Measurements from ENCODE around the gene USP17L12.
"Not testable (repeated sequence)": the region's sequence is repeated elsewhere in the genome, so short reads cannot be mapped to it uniquely, and the experiment has no call there.

USP17L12 gene

GRCh38 chr4:9219852-9220251 lies at the start of gene USP17L12:
TSS of gene USP17L12 (plus strand) at chr4:9220152. CDS start at chr4:9220152, 0 bp downstream.
- DNase-seq = not testable (repeated sequence)

GRCh38 chr4:9210357-9210756 lies 9.6 kb upstream of the USP17L12 start, which contains the start of gene USP17L10:
TSS of gene USP17L10 (plus strand) at chr4:9210657. CDS start at chr4:9210657, 0 bp downstream.
- DNase-seq = not testable (repeated sequence)

GRCh38 chr4:9214701-9215100 lies 5.3 kb upstream of the USP17L12 start:
- DNase-seq = not testable (repeated sequence)

GRCh38 chr4:9215105-9215504 lies 4.8 kb upstream of the USP17L12 start, which contains the start of gene USP17L11:
TSS of gene USP17L11 (plus strand) at chr4:9215405. CDS start at chr4:9215405, 0 bp downstream.
- DNase-seq = not testable (repeated sequence)

GRCh38 chr4:9224596-9224995 lies 4.6 kb downstream of the USP17L12 start, which contains the start of gene USP17L13:
TSS of gene USP17L13 (plus strand) at chr4:9224896. CDS start at chr4:9224896, 0 bp downstream.
- not testable (repeated sequence) for DNase-seq

GRCh38 chr4:9230249-9230648 lies 10.3 kb downstream of the USP17L12 start:
- peak; percentile 4 for DNase-seq

- not testable (repeated sequence) for DNase-seq
Observed at GRCh38 chr4:9234085-9234484, 14.1 kb downstream of the USP17L12 start, which contains the start of gene USP17L15. TSS of gene USP17L15 (plus strand) at chr4:9234385. CDS start at chr4:9234385, 0 bp downstream.

- not testable (repeated sequence) for DNase-seq
Observed at GRCh38 chr4:9238461-9238860, 18.5 kb downstream of the USP17L12 start.

GRCh38 chr4:9243579-9243978 lies 23.6 kb downstream of the USP17L12 start, which contains the start of gene USP17L17:
TSS of gene USP17L17 (plus strand) at chr4:9243879. CDS start at chr4:9243879, 0 bp downstream.
- DNase-seq = not testable (repeated sequence)

- peak; percentile 18 for DNase-seq
Observed at GRCh38 chr4:9247953-9248680, 28.2 kb downstream of the USP17L12 start, which contains the start of gene USP17L18. TSS of gene USP17L18 (plus strand) at chr4:9248630. CDS start at chr4:9248630, 0 bp downstream.

- DNase-seq = not testable (repeated sequence)
Observed at GRCh38 chr4:9253078-9253477, 33.1 kb downstream of the USP17L12 start, which contains the start of gene USP17L19. TSS of gene USP17L19 (plus strand) at chr4:9253378. CDS start at chr4:9253378, 0 bp downstream.

- not testable (repeated sequence) for DNase-seq
Observed at GRCh38 chr4:9257824-9258223, 37.9 kb downstream of the USP17L12 start, which contains the start of gene USP17L20. TSS of gene USP17L20 (plus strand) at chr4:9258124. CDS start at chr4:9258124, 0 bp downstream.

GRCh38 chr4:9262572-9262971 lies 42.6 kb downstream of the USP17L12 start, which contains the start of gene USP17L21:
TSS of gene USP17L21 (plus strand) at chr4:9262872. CDS start at chr4:9262872, 0 bp downstream.
- DNase-seq = not testable (repeated sequence)

- DNase-seq = not testable (repeated sequence)
Observed at GRCh38 chr4:9267319-9267718, 47.4 kb downstream of the USP17L12 start, which contains the start of gene USP17L22. TSS of gene USP17L22 (plus strand) at chr4:9267619. CDS start at chr4:9267619, 0 bp downstream.

Measured in activated CD8-positive, alpha-beta memory T cell treated with anti-CD3 and anti-CD28 coated beads, Interleukin-2, amount 50 U/mL, for 4 hours (primary cell).